Stimulated activated CD4-positive, alpha-beta T cell treated with anti-CD3 and anti-CD28 coated beads, Interleukin-2, amount 100 ng/mL, for 24 hours (primary cell): Measurements from ENCODE around the gene HSFX2.
"Not testable (repeated sequence)": the region's sequence is repeated elsewhere in the genome, so short reads cannot be mapped to it uniquely, and the experiment has no call there.

ENCODE experiments used
- DNase-seq, 2 donors: peaks; one replicate each; pipeline ENCODE4 v3.0.0-alpha.2; 2020

HSFX2 gene

DNA sequence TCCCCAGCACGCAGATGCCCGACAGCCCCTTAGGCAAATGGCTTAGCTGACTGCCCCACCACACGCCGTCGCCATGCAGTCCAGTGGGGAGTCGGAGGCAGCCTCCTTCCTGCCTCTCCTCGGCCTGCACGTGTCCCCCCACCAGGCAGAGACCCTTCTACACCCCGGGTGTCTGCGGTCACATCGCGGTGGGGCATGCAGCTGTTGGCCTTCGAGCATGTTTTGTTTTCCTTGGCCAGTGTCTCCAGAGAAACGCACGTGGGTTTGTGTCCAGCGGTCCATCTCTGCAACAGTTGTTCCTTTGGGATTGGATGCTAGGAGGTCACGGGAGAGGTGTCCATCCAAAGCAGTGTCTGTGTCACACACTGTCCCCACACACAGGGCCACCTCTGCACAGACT lies at the start of gene HSFX2:
HSFX2 (minus strand) TSS at position 101 of the 400 bp plus-strand sequence. CDS start 614 bp downstream, outside the sequence.
- not testable (repeated sequence) for DNase-seq

DNA sequence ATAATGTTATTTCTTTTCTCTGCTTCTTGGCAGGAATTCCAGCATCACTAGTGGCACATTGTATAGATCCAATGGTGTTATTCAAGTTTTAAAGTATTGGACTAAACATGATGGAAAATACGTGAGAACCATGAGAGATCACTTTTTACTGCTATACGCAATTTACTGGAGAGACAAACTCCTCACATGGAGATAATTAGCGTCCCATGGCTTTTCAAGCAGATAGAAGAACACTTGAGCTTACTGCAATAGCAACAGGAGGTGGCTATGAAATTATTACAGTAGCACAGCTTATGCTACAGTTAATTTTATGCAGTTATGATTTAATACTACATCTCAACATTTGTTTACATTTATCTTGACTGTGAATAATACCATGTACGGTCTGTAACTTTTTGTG lies 48.4 kb upstream of the HSFX2 start:
- no peak for DNase-seq

GRCh38 chrX:149641835-149642234 lies 46.7 kb upstream of the HSFX2 start:
- DNase-seq = no peak

- no peak for DNase-seq
Observed at GRCh38 chrX:149641432-149641831, 46.3 kb upstream of the HSFX2 start.

GRCh38 chrX:149639568-149639967 lies 44.5 kb upstream of the HSFX2 start:
- DNase-seq = no peak

GRCh38 chrX:149638860-149639259 lies 43.7 kb upstream of the HSFX2 start:
- no peak for DNase-seq

DNA sequence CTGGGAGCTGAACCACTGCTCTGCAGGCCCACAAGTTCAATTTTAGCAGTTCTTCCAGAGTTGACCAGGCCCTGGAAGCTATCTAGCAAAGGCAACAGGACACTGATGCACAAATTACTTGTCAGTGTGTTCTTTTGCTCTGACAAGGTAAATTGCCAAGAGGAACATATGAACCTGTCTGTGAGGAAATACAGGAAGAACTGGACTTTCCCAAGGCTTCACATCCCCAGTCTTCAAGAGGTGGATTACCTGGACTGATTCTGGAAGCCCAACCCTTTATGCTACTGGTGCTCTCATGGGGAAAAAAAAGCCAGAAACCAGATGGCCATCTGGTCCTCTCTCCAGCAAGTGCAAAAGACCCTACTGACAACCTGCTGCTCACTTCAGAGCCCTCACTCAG lies 38.4 kb upstream of the HSFX2 start:
- no peak for DNase-seq

- peak; percentile 77 to 80 for DNase-seq
Observed at GRCh38 chrX:149631234-149632165, 36.4 kb upstream of the HSFX2 start, which contains the start of gene TMEM185A. Gene TMEM185A (minus strand): TSS chrX:149631792. CDS start chrX:149631580, 212 bp downstream.

DNA sequence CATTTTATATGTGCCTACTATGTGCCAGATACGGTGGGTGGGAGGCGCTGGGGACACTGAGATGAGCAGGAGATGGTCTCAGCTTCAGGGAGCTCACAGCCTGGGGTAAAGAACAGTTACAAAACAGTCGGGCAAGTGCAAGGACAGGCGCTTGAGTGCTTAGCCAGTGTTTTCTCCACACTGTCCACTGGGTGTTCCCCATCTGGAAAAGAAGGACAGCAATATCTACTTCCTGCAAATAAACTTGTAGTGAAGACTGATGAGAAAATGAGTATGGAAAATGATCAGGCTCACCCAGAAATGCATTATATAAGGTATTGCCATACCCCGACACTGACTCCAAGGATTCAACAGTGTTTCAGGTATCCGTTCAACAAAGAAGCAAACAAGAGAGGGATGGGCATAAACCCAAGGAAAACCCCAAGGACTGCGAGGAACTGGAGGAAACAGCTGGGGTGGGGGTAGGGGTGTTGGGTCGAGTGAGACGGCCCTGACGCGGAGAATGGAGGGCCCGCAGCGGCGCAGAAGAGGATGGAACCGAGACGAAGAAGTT lies 35.6 kb upstream of the HSFX2 start:
- no peak for DNase-seq

DNA sequence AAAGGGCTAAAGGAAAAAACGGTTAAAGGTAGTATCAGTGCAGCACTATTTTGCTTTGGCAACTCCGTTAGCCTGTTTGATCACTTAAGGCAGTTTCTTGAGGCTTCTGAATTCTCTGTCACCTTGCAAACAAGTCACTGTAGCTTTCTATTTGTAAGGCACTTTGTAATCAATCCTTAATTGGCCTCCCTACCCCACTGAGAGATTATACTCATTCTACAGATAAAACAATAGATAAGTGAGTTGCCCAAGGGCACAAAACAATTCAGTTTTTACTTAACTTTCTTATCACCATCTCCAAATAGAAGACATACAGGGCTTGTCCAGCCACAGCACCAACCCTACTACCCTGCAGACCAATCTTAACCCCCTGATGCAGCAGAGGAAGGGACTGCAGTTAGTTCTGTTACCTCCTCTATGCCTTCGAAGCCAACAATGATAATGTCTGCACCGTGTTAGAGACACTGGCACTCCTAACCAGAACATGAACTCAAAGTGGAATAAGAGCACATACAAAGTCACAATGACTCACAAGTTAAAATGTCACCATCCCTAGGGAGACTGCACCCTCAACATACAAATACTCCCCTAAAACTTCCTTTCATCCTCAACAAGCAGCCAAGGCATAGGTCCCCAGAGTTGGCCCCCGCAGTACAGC lies 34.7 kb upstream of the HSFX2 start:
- DNase-seq = no peak

DNA sequence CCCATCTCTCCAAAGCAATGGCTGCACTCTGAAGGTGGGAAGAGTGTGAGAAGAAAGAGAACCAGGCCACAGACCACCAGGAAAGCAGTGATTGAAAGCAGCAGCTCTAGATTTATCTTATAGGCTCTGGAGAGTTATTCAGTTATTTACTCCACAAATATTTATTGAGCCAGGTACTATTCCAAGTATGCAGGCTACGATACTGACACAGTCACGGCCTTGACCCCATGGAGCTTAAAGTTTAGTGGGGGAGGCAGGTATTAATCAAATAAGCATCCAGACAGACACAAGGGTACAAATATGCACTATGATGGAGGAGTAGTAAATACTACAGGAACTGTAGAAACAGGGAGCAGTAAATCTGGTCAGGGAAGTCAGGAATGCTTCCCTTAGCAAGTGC lies 33.7 kb upstream of the HSFX2 start:
- DNase-seq = no peak

DNA sequence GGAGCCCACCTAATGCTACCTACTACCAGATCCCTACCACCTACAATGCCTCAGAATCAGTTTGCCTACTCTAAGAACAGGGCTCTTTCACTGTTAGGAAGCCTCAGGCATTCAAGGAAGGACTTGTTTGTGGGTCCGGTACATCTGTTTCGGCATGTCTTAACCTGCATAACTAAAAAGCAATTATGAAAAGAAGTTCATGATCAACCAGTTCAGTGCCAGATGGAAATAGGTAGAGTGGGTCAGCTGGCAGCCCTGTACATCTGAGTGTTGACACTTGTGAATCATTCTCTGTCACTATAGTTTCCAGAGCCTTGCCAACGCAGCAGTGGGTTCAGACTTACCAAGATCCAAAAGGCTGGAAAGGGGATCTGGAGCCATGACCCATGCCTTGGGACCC lies 33.2 kb upstream of the HSFX2 start:
- no peak for DNase-seq

DNA sequence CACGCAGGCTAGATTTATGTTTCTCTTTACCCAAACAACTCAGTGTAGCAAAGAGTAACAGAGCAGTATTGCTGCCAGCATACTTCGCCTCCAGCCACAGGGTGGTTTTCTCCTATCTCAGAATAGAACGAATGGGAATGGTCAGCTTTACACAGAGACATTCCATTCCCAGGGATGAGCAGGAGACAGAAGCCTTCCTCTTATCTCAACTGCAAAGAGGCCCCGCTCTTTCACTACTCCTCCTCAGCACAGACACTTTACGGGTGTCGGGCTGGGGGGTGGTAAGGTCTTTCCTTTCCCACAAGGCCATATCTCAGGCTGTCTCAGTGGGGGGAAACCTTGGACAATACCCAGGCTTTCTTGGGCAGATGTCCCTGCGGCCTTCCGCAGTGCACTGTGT lies 31.7 kb upstream of the HSFX2 start:
- not testable (repeated sequence) for DNase-seq

DNA sequence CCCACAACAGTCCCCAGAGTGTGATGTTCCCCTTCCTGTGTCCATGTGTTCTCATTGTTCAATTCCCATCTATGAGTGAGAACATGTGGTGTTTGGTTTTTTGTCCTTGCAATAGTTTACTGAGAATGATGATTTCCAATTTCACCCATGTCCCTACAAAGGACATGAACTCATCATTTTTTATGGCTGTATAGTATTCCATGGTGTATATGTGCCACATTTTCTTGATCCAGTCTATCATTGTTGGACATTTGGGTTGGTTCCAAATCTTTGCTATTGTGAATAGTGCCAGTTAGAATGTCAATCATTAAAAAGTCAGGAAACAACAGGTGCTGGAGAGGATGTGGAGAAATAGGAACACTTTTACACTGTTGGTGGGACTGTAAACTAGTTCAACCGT lies 24.5 kb upstream of the HSFX2 start:
- DNase-seq = not testable (repeated sequence)

GRCh38 chrX:149618871-149619270 lies 23.8 kb upstream of the HSFX2 start:
- no peak for DNase-seq

DNA sequence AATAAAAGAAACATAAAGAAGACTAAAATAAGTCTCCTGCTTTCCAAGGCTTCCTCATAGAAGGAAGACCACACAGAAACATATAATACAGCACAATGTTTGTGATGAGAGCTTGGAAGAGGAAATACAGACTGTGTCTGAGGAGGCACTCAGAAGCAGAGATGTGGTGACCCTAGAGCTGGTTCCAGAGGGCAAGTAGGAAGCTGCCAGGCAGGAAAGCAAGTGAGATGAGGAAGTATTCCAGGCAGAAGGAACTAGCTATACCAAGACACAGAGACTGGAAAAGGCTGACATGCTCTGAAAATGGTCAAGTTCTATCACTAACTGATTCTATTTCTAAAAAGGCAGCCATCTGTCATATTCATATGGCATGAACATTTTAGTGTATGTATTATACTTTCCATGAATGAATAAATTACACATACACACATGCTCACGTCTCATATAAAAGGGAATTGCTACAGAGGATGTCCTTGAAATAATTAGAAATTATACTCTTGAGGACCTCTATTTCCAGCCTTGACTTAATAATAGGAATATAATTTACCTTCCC lies 16.6 kb upstream of the HSFX2 start:
- no peak for DNase-seq

GRCh38 chrX:149610511-149610910 lies 15.4 kb upstream of the HSFX2 start:
- DNase-seq = no peak

DNA sequence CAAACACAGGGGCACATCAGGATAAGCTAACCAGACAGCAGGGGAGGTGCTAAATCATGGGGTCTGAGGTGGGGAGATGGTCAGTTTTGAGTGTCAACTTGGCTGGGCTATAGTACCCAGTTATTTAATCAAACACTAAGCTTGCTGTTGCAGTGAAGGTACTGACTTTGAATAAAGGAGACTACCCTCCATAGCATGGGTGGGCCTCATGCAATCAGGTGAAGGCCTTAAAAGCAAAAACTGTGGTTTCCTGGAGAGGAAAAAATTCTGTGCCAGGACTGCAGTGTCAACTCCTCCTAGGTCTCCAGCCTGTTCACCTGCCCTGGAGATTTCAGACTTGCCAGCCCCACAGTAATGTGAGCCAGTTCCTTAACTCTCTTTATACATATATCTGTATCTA lies 12.6 kb upstream of the HSFX2 start:
- no peak for DNase-seq

- not testable (repeated sequence) for DNase-seq
Observed at GRCh38 chrX:149605248-149605885, 10.3 kb upstream of the HSFX2 start.

GRCh38 chrX:149598603-149599002 lies 3.5 kb upstream of the HSFX2 start:
- peak in 1 of 2 donors; percentile 1 for DNase-seq

DNA sequence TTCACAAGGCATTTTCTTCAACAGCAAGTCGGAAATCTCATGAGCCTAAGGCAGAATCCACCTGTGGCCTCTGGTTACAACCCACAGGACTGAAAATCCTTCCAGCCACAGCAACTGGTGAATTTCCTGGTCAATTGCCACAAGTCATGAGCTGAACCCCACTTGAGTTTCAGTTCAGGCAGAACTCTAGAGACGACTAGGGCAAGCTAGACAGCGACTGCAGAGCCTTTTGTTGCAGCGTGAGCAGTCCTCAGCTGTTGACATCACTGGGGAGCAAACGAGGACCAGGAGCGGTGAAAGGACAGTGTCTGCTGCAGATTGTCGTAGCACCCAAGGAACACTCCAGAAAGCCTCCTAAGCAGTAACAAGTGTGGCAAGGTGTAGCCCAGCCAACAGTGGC lies 829 bp upstream of the HSFX2 start:
- DNase-seq = not testable (repeated sequence)

DNA sequence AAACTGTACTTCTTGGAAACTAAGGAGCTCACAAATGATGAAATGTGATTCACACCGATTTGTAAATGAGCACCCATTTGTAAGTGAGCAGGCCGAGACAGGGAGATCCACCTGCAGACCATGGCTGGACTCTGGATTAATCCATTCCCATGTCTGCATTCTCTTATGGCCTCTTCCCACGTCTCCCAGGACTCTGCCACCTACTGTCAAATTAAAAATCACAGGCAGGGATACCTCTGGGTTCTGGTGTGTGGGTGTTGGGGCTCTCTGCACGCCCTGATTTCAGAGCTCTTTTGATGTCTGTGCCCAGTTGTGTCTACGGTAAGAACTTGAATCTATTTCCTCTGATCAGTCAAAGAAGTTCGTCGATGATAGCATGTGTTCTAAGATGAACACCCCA lies 4.1 kb downstream of the HSFX2 start:
- not testable (repeated sequence) for DNase-seq

DNA sequence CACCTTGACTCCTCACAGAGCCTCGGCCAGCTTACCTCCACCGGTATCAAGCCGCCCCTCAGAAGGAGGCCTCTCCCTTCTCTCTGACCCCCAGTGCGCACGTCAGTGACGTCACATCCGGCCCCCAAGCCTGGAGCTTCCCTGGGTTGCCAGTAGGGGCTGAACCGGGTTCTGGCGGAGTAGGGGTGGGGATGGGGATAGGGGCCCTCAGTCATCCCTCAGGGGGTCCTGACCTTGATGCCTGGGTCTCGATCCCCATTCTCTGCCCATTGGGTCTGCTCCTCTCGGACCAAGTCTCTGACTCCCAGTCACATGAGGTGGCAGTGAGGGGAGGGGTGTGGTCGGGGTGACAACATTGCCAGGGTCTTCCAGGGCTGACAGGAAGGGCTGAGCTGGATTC lies 7.8 kb downstream of the HSFX2 start, which contains the start of gene MAGEA9B:
MAGEA9B (minus strand) TSS at position 101 of the 400 bp plus-strand sequence. CDS start 4,280 bp downstream, outside the sequence.
- not testable (repeated sequence) for DNase-seq
